Measurements from ENCODE around the gene SLC43A2.
"Not testable (repeated sequence)": the region's sequence is repeated elsewhere in the genome, so short reads cannot be mapped to it uniquely, and the experiment has no call there.

The SLC43A2 gene

GRCh38 chr17:1539811-1540210, 88.8 kb downstream of the SLC43A2 start:
- Mint-ChIP-seq H3K9me3 (ENCODE audit: low read depth) (no peaks in the 10 kb centered on the region), H3K27ac (no peak overlapping the region), H3K36me3 (peaks cover 8% of the 10 kb centered on the region), H3K4me3 (no peak overlapping the region), H3K4me1 (ENCODE audit: low read depth) (no peaks in the 10 kb centered on the region), H3K27me3 (no peaks in the 10 kb centered on the region)

- no peak overlapping the region for H3K4me3 Mint-ChIP-seq
- no peaks in the 10 kb centered on the region for H3K9me3 Mint-ChIP-seq (ENCODE audit: low read depth)
- H3K27ac Mint-ChIP-seq: no peak overlapping the region
- H3K27me3 Mint-ChIP-seq: no peaks in the 10 kb centered on the region
- H3K4me1 Mint-ChIP-seq (ENCODE audit: low read depth): no peaks in the 10 kb centered on the region
- H3K36me3 Mint-ChIP-seq: peaks cover 12% of the 10 kb centered on the region
These were observed 92.9 kb downstream of the SLC43A2 start for GRCh38 chr17:1535737-1536136.

- Mint-ChIP-seq H3K27me3 (no peaks in the 10 kb centered on the region), H3K9me3 (ENCODE audit: low read depth) (no peaks in the 10 kb centered on the region), H3K36me3 (peaks cover 11% of the 10 kb centered on the region), H3K4me3 (no peak overlapping the region), H3K27ac (no peak overlapping the region), H3K4me1 (ENCODE audit: low read depth) (no peaks in the 10 kb centered on the region)
These were observed 94.8 kb downstream of the SLC43A2 start for GRCh38 chr17:1533661-1534325.

GRCh38 chr17:1532836-1533602, 95.6 kb downstream of the SLC43A2 start:
- Mint-ChIP-seq H3K9me3 (ENCODE audit: low read depth) (no peaks in the 10 kb centered on the region), H3K36me3 (peaks cover 10% of the 10 kb centered on the region), H3K27me3 (no peaks in the 10 kb centered on the region), H3K27ac (no peak overlapping the region), H3K4me3 (no peak overlapping the region), H3K4me1 (ENCODE audit: low read depth) (no peaks in the 10 kb centered on the region)

GRCh38 chr17:1529863-1530262, 98.8 kb downstream of the SLC43A2 start:
- Mint-ChIP-seq H3K9me3 (ENCODE audit: low read depth) (no peaks in the 10 kb centered on the region), H3K4me3 (no peak overlapping the region), H3K36me3 (peaks cover 12% of the 10 kb centered on the region), H3K4me1 (ENCODE audit: low read depth) (peaks cover 11% of the 10 kb centered on the region), H3K27ac (no peak overlapping the region), H3K27me3 (no peaks in the 10 kb centered on the region)

- H3K4me1 Mint-ChIP-seq (ENCODE audit: low read depth): peaks cover 11% of the 10 kb centered on the region
- H3K9me3 Mint-ChIP-seq (ENCODE audit: low read depth); H3K36me3 Mint-ChIP-seq; H3K4me3 Mint-ChIP-seq; H3K27me3 Mint-ChIP-seq; H3K27ac Mint-ChIP-seq: not testable (repeated sequence)
These were observed 101.8 kb downstream of the SLC43A2 start for GRCh38 chr17:1526876-1527275.

GRCh38 chr17:1522626-1523025, 106.0 kb downstream of the SLC43A2 start:
- no peaks in the 10 kb centered on the region for H3K9me3 Mint-ChIP-seq (ENCODE audit: low read depth)
- H3K4me1 Mint-ChIP-seq (ENCODE audit: low read depth): peaks cover 22% of the 10 kb centered on the region
- peaks cover 4% of the 10 kb centered on the region for H3K36me3 Mint-ChIP-seq
- H3K27ac Mint-ChIP-seq: no peak overlapping the region
- H3K4me3 Mint-ChIP-seq: no peak overlapping the region
- H3K27me3 Mint-ChIP-seq: no peaks in the 10 kb centered on the region

GRCh38 chr17:1521086-1521640, 107.5 kb downstream of the SLC43A2 start:
- H3K27ac Mint-ChIP-seq: no peak overlapping the region
- H3K36me3 Mint-ChIP-seq: peaks cover 4% of the 10 kb centered on the region
- no peak overlapping the region for H3K4me3 Mint-ChIP-seq

GRCh38 chr17:1519678-1520077, 109.0 kb downstream of the SLC43A2 start:
- H3K4me1 Mint-ChIP-seq (ENCODE audit: low read depth): peaks cover 23% of the 10 kb centered on the region
- no peaks in the 10 kb centered on the region for H3K27me3 Mint-ChIP-seq
- no peak overlapping the region for H3K27ac Mint-ChIP-seq
- no peaks in the 10 kb centered on the region for H3K36me3 Mint-ChIP-seq
- H3K4me3 Mint-ChIP-seq: no peak overlapping the region
- H3K9me3 Mint-ChIP-seq (ENCODE audit: low read depth): no peaks in the 10 kb centered on the region

More at GRCh38 chr17:1521086-1521640, 107.5 kb downstream of the SLC43A2 start:
- Mint-ChIP-seq H3K9me3 (ENCODE audit: low read depth) (no peaks in the 10 kb centered on the region), H3K4me1 (ENCODE audit: low read depth) (peaks cover 16% of the 10 kb centered on the region), H3K27me3 (no peaks in the 10 kb centered on the region)
